ENCODE measurements around the gene DLG2.

Gene DLG2

GRCh38 chr11:83725269-83725560 is 1901.9 kb downstream of the DLG2 start:
- no peak for DNase-seq

GRCh38 chr11:83723999-83724398 is 1903.1 kb downstream of the DLG2 start:
- no peak for DNase-seq

GRCh38 chr11:83722392-83723119 is 1904.6 kb downstream of the DLG2 start:
- no peak for DNase-seq

GRCh38 chr11:83721263-83721662 is 1905.9 kb downstream of the DLG2 start:
- no peak for DNase-seq

GRCh38 chr11:83720675-83721074 is 1906.5 kb downstream of the DLG2 start:
- no peak for DNase-seq

GRCh38 chr11:83717537-83717936 is 1909.6 kb downstream of the DLG2 start:
- DNase-seq: no peak

GRCh38 chr11:83715927-83716535 is 1911.1 kb downstream of the DLG2 start:
- DNase-seq: no peak

GRCh38 chr11:83713708-83714107 is 1913.4 kb downstream of the DLG2 start:
- DNase-seq: no peak

- no peak for DNase-seq
These were observed 1916.0 kb downstream of the DLG2 start for GRCh38 chr11:83711106-83711527.

- DNase-seq: no peak
These were observed 1917.7 kb downstream of the DLG2 start for GRCh38 chr11:83709434-83709833.

GRCh38 chr11:83706566-83706965 is 1920.6 kb downstream of the DLG2 start:
- DNase-seq: no peak

- DNase-seq: no peak
These were observed 1924.3 kb downstream of the DLG2 start for GRCh38 chr11:83702796-83703195.

- no peak for DNase-seq
These were observed 1929.6 kb downstream of the DLG2 start for GRCh38 chr11:83697518-83697917.

- DNase-seq: no peak
These were observed 1932.1 kb downstream of the DLG2 start for GRCh38 chr11:83695046-83695445.

- DNase-seq: no peak
These were observed 1932.8 kb downstream of the DLG2 start for GRCh38 chr11:83694191-83694910.

- no peak for DNase-seq
These were observed 1933.7 kb downstream of the DLG2 start for GRCh38 chr11:83693306-83693992.

- no peak for DNase-seq
These were observed 1934.5 kb downstream of the DLG2 start for GRCh38 chr11:83692675-83693074.

GRCh38 chr11:83691451-83691950 is 1935.6 kb downstream of the DLG2 start:
- DNase-seq: no peak

GRCh38 chr11:83689144-83689780 is 1937.9 kb downstream of the DLG2 start:
- no peak for DNase-seq

- no peak for DNase-seq
These were observed 1939.4 kb downstream of the DLG2 start for GRCh38 chr11:83687787-83688186.

- DNase-seq: no peak
These were observed 1941.4 kb downstream of the DLG2 start for GRCh38 chr11:83685730-83686129.

GRCh38 chr11:83684071-83684470 is 1943.1 kb downstream of the DLG2 start:
- DNase-seq: no peak

GRCh38 chr11:83682611-83682973 is 1944.6 kb downstream of the DLG2 start:
- no peak for DNase-seq

All from stimulated activated CD4-positive, alpha-beta T cell treated with anti-CD3 and anti-CD28 coated beads, Interleukin-4, amount 100 ng/mL, for 1 hour (primary cell).